ENCODE data around the gene CHD6.
A peak's percentile ranks its signal among the peaks of the same experiment; 100 is the strongest.

DNA sequence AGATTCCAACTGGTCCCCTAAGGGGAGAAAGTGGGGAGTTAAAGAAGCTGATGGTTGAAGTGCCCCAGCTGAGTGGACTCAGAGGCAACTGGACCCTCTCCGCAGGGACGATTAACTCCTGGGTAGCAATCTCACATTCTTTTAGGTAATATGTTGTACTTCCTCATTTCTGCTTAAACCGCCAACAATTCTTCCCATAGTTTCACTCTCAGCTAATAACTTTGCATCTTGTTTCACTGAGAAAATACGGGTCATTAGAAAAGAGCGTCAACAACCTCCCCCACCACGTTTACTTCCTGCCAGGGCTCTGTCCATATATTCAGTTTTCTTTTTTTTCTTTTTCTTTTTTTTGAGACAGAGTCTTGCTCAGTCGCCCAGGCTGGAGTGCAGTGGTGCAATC is 39.5 kb upstream of the CHD6 start:
- TF ChIP-seq, protein P1, sequence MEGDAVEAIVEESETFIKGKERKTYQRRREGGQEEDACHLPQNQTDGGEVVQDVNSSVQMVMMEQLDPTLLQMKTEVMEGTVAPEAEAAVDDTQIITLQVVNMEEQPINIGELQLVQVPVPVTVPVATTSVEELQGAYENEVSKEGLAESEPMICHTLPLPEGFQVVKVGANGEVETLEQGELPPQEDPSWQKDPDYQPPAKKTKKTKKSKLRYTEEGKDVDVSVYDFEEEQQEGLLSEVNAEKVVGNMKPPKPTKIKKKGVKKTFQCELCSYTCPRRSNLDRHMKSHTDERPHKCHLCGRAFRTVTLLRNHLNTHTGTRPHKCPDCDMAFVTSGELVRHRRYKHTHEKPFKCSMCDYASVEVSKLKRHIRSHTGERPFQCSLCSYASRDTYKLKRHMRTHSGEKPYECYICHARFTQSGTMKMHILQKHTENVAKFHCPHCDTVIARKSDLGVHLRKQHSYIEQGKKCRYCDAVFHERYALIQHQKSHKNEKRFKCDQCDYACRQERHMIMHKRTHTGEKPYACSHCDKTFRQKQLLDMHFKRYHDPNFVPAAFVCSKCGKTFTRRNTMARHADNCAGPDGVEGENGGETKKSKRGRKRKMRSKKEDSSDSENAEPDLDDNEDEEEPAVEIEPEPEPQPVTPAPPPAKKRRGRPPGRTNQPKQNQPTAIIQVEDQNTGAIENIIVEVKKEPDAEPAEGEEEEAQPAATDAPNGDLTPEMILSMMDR (IDR thresholded peaks at IDR 0.05; ENCODE audit: insufficient read depth, low read length) = no peak
- TF ChIP-seq POLR2AphosphoS5 (IDR thresholded peaks at IDR 0.05; ENCODE audit: low read depth) = no peak
- peak; percentile 8 for TF ChIP-seq REST (IDR thresholded peaks at IDR 0.05; ENCODE audit: insufficient replicate concordance, low read depth)
